NCI-H2171 treated with DMSO at 0.1 percent for 48 hours (cell line): Measurements from ENCODE around the gene MUC4.

ENCODE experiments used
- DNase-seq: peaks from one replicate; lab custom pipeline; 2025; lab: John Stamatoyannopoulos, UW

MUC4 gene, protein sequence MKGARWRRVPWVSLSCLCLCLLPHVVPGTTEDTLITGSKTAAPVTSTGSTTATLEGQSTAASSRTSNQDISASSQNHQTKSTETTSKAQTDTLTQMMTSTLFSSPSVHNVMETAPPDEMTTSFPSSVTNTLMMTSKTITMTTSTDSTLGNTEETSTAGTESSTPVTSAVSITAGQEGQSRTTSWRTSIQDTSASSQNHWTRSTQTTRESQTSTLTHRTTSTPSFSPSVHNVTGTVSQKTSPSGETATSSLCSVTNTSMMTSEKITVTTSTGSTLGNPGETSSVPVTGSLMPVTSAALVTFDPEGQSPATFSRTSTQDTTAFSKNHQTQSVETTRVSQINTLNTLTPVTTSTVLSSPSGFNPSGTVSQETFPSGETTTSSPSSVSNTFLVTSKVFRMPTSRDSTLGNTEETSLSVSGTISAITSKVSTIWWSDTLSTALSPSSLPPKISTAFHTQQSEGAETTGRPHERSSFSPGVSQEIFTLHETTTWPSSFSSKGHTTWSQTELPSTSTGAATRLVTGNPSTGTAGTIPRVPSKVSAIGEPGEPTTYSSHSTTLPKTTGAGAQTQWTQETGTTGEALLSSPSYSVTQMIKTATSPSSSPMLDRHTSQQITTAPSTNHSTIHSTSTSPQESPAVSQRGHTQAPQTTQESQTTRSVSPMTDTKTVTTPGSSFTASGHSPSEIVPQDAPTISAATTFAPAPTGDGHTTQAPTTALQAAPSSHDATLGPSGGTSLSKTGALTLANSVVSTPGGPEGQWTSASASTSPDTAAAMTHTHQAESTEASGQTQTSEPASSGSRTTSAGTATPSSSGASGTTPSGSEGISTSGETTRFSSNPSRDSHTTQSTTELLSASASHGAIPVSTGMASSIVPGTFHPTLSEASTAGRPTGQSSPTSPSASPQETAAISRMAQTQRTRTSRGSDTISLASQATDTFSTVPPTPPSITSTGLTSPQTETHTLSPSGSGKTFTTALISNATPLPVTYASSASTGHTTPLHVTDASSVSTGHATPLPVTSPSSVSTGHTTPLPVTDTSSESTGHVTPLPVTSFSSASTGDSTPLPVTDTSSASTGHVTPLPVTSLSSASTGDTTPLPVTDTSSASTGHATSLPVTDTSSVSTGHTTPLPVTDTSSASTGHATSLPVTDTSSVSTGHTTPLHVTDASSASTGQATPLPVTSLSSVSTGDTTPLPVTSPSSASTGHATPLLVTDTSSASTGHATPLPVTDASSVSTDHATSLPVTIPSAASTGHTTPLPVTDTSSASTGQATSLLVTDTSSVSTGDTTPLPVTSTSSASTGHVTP (N-terminal part only)

DNA sequence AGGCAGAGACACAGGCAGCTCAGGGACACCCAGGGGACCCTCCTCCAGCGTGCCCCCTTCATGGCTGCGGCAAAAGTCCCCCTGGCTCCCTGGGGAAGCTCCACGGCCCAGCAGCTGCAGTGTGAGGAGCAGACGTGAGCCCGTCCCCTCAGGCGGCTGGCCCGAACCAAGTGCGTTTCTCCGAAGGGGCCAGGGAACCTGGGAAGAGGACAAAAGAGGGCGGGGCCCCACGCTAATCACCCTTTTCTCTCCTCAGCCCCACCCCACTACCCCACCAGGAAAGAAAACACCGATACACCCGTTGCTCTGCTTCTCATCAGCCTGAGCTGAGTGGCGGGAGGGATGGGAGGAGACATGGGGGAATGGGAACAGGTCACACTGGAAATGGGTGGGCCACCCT is at the start of gene MUC4:
TSS of gene MUC4 (minus strand) at position 174 of the 400 bp plus-strand sequence. CDS start at position 62, 112 bp downstream.
- peak; percentile 52 for DNase-seq

DNA sequence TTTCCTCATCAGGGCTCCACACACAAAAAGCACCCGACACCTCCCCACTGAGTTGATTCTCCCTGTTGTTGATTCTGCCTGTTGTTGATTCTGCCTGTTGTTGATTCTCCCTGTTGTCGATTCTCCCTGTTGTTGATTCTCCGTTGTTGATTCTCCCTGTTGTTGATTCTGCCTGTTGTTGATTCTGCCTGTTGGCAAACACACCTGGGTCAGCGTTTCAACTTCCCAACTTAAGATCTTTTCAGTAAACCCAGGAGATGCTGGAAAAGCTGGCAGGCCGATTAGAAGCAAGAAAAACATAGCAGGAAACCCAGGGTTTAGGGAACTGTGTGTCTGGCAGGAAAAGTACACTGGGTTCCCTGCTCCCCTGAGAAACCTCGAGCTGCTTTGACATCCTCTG is 48.7 kb upstream of the MUC4 start:
- no peak for DNase-seq

DNA sequence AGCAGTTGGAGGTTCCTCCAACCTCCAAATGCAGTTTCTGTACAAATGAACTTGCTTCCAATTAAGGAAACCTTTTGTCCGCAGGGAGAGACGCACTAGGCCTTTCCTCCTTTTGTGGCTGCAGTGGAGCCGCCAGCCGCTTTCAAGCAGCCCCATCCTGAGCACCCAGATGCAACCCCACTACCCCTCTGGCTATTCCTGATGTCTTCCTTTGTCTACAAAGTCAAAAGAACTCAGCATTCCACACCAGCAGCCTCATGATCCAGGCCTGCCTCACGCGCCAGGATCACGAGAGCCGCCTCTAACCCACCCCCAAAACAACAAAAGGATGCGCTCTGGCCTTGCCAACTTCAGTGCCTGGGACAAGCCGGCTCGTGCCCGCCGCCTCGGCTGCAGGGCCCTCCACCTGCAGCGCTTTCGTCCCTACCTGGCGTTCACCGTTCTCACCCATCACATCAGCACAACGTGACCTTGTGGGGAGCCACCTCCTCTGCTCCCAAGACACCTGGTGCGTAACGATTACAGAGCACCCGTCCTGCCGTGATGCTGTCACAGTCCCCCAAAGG is 48.2 kb upstream of the MUC4 start:
- no peak for DNase-seq

DNA sequence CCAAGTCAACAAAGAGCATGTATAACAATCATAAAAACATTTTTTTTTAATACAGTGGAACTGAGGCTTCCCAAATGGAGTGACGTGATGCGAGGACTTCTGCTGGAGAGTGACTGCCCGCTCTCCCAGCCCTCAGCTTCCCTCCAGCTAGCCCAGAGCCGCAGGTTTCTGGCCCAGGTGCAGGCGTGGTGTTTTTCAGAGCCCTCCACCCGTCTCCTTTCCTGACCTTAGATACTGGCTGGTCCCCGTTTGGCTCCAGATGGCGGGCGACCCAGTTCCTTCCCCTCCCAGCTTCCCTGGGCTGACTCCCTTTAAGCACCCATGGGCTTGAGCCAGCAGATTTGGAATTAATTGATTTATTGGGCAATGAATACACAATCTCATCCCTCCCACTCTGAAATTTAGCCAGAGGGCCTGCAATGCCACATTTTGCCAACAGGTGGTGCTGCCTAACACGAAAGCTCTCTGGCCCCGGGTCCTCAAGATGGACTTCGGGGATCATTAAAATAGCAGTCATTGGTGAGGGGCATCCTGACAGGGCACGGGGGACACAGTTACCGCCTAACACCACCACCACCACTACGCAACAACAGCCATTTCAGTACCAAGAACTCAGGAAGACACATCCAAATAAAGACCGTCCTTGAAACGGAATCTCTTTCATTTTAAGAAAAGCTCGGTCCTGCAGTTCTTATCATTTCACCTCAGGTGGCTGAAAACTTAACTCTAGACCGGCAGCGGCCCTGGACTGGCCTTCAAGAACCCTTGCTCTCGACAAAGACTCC is 47.5 kb upstream of the MUC4 start:
- DNase-seq = peak; percentile 45

DNA sequence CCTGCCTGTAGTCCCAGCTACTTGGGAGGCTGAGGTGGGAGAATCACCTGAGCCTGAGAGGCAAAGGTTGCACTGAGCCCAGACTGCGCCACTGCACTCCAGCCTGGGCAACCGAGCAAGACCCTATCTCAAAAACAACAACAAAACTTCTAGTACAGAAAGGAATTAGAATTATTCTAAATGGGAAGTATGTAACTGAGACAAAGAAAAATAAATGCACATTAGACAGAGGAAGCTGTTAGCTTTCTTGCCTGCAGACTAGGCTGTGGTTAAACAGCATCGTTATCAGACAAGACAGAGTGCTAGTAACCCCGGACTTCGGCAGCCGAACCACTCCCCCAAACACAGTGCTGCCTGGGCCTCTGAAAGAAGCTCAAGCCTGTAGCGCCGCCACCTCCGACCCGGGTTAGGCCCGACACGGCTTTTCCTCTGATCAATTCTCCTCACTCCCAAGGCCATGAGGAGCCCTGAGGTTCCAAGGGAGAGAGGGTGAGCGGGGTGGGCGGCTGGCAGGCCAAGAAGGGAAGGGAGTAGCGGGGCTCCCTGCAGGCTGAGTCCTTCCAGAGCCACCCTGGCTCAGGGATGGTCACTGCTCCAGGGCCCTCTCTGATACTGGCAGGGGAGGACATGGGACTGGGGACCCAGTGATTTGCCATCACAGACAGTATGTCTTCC is 44.8 kb upstream of the MUC4 start:
- DNase-seq = no peak

DNA sequence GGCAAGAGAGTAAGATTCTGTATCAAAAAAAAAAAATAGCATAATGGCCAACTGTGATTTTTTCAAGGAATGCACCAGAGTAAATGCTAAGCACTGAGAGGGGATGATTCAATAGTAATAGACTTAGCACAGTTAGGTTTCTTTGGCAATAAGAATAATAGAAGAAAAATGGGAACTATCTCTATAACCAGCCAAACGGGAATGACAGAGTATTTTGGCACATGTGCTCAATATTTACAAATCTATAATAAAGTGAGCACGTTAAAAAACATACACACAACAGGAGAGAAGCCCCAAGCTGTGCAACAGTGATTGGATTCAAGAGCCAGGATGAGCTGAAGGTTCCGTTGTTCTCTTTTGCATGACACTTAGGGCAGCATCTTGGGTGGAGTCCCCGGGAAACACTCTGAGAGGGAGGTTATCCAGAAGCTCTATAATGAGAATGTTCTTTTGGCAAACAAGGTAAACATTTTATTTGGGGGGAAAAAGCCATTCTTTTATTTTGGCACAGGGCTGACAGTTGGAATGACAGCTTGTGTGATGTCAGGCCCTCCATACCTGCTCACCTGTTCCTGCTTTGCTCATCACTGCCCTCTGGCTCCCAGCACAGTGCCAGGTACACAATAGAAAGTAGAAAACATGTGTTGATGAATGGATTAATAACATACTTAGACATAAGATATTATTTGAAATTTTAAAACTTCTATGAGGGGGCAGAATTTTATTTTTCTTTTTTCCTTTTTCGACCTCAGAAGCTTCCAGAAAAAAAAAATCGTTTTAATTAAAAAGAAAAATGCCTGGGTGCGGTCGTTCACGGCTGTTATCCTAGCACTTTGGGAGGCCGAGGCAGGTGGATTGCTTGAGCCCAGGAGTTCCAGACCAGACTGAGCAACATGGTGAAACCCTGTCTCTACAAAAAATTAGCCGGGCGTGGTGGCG is 44.0 kb upstream of the MUC4 start:
- peak; percentile 66 for DNase-seq

DNA sequence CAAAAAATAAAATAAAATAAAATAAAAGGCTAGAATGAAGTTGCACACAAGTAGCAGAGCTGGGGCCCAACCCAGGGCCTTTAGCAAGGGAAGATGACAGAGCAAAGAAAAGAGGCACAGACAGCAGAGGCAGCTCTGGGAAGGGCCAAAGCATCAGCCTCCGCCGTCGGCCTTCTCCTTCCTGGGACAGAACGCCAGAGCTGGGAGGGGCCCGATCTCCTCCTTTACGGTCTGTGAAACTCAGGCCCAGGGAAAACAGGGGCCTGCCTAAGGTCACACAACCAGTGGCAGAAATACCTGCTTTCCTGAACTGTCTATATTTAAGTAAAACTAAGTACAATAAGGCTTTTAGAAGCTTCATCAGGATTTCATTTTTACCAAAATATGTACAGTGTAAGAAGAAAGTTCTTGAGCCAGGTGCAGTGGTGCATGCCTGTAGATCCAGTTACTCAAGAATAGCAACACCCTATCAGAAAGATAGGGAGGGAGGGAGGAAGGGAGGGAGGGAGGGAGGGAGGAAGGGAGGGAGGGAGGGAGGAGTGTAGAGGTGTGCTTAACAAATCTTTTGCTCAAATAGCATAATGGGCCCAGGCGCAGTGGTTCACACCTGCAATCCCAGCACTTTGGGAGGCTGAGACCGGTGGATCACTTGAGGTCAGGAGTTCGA is 43.0 kb upstream of the MUC4 start:
- DNase-seq = no peak

DNA sequence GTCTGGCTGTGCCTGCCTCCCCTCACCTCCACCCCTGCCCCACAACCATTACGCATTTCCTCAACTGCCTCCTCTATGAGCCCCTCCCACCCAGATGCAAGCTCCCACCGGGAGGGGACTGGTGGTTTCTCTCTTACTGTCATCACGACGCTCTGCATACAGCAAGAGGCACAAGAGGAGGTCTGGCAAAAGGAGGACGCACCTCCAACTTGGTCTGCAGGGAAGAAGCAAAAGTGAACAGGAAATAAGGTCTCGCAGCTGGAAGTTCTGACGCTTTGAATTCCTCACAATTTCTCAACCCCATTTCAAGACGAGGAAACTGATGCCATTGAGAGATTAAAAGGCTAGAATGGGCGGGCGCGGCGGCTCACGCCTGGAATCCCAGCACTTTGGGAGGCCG is 42.3 kb upstream of the MUC4 start:
- no peak for DNase-seq

DNA sequence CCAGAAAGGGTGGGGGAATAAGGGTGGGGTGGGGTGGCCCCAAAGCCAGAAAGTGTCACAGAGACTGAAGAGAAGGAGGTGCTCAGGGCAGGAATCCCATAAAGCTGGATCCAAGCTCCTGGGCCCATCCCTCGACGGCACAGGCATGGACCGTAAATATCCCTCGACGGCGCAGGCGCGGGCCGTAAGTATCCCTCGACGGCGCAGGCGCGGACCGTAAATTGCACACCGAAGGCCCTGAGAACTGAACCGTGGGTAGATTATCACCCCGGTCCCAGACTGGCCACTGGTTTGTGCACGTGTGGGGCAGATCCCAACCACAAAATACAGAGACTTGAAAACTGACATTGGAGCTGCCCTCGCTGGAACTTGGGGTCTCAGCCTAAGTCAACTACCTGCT is 41.3 kb upstream of the MUC4 start:
- no peak for DNase-seq

DNA sequence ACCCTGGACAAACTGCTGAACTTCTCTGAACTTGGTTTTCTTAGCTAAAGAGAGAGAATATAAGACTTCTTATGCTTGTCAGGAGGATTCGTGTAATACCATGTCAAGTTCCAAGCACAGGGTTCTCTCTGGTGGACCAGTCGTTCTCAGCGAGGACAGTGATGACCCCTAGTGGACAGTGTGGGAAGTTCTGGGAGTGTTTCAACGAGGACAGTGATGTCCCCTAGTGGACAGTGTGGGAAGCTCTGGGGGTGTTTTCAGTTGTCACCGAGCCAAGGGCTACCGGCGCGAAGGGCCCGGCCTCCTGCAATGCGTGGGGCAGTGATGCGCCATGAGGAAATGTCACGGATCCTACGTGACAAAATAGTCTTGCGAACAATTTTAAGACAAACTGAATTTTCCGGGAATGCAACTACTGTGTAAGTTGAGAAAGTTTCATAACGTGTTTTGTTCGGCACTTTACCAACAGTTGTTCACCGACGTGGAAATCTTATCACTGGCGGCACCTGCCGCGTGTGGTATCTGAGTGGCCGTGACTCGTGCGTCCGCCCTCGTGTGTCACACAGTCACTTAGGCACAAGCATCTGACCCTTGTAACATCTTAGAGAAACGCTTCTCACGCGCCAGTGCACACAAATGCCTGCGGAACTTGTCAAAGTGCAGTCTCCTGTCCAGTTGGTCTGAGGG is 39.3 kb upstream of the MUC4 start:
- peak; percentile 91 for DNase-seq

DNA sequence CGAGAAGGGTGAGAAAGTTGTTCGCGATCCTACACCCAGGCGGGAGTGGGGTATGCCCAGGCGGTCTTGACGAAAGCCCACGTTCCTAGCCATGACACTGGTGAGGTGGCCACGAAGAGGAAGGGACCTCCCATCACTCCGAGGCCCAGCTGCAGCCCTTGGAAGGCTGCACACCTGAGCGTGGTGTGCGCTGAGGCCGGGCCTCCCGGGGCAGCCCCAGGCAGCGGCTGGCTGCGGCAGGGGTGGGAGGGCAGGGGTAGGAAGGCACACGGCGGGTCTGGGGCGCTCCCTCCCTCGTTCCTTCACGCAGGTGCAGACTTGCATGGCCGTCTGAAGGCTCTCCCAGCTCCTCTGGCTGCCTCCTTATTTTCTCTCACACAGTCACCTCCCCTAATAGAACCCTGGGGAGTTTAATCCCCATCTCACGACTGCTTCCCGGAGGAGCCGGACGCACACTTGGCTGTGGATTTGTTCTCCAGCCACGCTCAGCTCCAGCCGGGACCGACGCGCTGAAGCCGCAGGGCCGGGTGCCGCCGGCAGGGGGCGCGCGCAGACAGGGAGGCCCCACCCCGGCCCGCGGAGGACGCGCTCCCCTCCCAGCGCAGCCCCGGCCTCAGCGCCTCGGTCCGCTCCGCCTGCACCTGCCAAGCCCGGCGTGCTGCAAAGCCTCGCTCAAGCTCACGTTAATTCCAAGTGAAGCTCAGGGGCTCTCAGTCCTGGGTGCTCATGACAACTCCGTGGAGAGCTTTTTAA is 37.8 kb upstream of the MUC4 start:
- no peak for DNase-seq

DNA sequence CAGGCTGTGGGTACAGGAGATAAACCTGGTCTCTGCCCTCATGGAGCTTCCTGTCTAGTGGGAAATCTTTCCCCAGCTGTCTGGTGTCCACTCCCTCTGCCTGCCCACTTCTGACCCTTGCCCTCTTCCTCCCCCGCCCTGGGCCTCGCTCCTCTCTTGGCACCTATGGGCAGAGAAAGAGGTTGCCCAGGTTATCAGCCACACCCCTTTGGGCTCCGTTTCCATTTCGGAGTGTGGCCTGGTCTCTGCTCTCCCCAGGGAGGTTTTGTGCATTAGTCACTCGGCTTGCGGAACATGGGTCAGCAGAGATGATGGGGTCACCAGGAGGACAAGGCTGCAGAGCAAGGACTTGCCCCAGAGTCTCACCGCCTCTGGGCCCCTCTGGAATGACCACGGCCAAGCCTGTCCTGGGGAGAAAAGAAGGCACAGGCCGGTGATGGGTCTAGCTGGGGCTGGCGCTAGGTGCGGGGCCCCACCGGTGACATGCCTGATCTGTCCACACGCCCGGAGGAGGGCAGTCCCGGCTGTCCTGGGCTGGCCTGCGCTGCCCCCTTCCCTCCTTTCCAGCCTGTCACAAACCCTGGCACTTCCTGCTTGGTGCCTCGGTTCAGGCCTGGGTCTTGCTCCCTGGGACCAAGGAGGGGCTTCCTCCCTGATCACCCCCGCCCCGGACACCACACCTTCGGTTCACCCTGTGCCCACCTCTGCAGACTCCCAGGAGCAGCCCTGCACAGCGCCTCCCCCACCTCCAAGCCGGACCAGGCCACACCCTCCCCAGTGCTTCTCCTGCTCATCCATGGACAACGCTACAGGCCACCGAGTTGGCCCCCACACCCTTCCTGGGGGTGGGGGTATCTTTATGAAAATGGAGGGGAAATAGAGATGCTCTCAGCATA is 35.6 kb upstream of the MUC4 start:
- no peak for DNase-seq

DNA sequence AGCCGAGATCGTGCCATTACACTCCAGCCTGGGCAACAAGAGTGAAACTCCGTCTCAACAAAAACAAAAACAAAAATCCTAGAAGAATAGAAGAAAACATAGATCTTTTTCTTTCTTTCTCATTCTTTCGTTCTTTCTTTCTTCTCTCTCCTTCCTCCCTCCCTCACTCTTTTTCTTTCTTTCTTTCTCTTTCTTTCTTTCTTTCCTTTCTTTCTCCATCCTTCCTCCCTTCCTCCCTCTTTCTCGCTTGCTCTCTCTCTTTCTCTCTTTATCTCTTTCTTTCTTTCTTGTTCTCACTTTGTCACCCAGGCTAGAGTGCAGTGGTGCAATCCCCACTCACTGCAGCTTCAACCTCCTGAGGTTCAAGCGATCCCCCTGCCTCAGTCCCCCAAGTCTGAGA is 33.8 kb upstream of the MUC4 start:
- no peak for DNase-seq

DNA sequence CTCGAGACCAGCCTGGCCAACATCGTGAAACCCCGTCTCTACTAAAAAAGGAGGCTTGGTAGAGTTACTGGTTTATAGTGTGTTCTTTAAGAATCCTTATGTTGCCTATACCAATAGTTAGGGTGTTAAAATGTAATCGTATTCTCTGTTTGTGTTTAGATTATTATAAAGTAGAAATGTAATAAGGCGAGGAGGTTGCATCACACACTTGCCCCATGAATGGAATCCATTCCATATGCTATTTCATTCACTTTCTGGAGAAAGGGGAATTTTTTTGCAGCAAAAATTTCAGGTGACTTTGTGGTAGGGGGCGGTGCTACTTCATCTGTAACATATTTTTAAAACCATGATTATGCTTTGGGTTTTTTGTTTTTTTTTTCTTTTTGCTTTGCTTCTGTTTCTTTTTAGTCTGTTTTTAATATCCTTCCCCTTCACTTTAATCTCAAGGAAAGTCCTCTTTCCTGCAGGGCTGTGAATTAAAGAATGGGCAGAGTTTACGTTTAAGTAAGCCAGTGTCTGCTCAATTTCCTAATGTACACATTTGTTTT is 33.0 kb upstream of the MUC4 start:
- DNase-seq = no peak

DNA sequence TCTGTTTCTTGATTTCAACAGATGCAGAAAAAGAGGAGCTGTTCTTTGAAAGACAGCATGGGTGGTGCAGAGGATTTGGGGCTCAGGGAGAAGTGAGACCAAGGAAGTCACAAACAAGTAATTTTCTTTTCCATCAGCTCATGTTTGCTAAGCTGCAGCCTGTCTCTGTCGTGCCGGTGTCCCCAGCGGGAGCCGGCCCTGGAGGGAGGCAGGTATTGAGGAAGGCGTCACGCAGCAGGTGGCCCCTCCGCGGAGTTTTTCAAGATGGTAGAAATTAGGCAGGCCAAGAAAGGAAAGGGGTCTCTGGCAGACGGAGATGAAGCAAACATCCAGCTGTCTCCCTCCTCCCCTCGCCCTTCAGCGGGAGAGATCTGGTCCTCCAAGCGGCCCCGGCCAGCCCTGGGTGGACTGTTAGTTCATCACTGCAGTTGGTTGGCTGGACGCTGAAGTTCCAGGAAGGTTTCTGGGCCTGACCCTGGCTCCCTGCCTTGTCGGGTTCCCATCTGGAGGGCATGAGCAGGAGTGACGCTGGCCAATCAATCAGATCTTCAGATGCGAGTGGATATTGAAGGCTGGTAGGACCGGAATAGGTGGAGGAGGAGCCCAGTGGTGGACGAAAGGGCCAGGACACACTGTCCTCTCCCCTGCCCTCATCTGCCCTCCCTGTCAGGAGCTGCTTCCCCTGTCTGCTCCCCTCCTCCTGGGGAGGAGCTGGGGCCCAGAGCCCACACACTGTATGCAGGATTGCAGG is 27.7 kb upstream of the MUC4 start:
- no peak for DNase-seq
